AML-193 (cell line): ENCODE results near the gene SEC24B.
"Not testable (repeated sequence)": the region's sequence is repeated elsewhere in the genome, so short reads cannot be mapped to it uniquely, and the experiment has no call there.

ENCODE experiments used
- DNase-seq, 2 experiments: peaks; one replicate each; lab custom pipeline; 2025; lab: John Stamatoyannopoulos, UW

The SEC24B gene

GRCh38 chr4:109578846-109579245 lies 145.2 kb downstream of the SEC24B start:
- no peak for DNase-seq

- not testable (repeated sequence) for DNase-seq
These were observed 146.4 kb downstream of the SEC24B start for GRCh38 chr4:109579997-109580396.

- DNase-seq = no peak
These were observed 154.6 kb downstream of the SEC24B start for GRCh38 chr4:109588176-109588575.

- DNase-seq = no peak
These were observed 155.5 kb downstream of the SEC24B start for GRCh38 chr4:109589119-109589518.

GRCh38 chr4:109589605-109590004 lies 156.0 kb downstream of the SEC24B start:
- no peak for DNase-seq
